GM11168 (cell line): ENCODE data around the gene CYB561.

Experiments
- in situ Hi-C: fragments of 300-500 bp; cut with MboI; formaldehyde crosslinking; loops from one replicate; pipeline ENCODE4 v1.12.0; 2022; ENCODE audit warnings: low sequenced_read_pairs; ENCODE audit not compliant: unreplicated experiment

CYB561 gene

DNA sequence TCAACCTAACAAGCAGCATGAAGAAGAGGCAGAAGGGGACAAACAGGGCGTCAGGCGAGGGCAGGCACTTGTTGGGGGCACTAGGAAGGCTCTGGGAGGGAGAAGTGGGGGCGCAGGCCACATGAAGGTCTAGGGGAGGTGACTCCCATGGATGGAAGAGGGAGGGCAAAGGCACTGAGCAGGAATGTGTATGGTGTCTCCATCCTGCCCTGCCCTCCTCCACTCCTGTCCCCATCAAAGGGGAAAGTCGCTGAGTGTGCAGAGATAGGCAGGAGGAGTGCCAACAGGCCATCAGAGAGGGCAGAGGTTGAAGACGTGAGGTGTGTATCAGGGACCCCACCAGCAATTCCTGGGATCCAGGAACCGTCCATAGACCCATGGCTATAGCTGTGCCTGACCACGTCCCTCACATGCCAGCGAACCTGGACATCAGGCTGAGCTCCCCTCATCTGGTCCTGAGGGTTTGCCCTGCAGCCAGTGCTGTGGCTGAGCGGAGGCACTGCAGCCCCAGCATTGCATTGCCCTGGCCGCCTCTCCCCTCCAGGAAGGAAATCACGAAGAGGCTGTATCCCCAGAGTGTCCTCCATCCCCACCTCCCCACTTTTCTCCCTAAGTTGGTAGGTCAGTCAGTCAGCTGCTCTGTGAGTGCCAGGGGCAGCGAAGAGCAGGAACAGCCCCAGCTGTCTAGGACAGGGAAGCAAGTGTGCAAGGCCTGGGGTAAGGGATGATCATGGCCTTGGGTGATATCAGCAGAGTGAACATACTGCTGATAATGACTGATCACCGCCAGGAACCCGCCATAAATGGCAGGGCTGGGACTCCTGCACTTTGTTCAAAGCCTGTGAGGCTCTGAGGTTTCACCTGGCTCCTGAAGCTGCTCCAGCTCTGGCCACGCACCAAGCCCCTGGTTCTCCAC is 6.2 kb upstream of the CYB561 start:
- in situ Hi-C loops: no loop called here

DNA sequence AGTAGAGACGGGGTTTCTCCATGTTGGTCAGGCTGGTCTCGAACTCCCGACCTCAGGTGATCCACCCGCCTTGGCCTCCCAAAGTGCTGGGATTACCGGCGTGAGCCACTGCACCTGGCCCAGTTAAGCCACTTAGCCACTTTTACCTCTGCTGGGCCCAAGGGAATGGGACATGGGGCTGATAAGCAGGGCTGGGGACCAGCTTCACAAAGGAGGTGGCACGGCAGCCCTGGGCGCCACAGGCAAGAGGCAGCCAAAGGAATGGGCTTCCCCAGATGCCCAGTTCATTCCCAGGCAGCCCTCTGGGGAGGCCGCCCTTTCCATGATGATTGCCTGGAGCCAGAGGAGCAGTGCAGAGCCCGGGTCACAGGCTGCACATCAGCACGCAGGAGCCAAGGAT is 5.0 kb upstream of the CYB561 start:
- in situ Hi-C loops: no loop called here

DNA sequence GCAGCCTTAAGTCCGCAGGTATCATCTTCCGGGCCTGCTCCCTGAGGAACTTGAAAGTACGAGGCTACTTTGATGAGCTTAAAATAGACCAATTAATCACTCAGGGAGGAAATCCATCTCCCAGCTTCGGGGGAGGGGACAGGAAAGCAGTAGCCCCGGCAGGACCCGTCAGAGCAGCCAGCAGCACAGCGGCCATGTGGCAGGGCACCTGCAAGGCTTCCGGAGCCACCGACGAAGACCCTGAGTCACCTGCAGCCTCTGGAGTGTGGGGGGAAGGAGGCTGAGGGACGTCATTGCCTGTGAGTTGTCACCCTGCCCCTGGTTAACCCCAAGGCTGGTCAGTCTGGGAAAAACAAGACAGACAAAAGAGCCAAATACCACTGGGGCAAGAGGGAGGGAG is 4.4 kb upstream of the CYB561 start:
- in situ Hi-C loops: no loop called here

DNA sequence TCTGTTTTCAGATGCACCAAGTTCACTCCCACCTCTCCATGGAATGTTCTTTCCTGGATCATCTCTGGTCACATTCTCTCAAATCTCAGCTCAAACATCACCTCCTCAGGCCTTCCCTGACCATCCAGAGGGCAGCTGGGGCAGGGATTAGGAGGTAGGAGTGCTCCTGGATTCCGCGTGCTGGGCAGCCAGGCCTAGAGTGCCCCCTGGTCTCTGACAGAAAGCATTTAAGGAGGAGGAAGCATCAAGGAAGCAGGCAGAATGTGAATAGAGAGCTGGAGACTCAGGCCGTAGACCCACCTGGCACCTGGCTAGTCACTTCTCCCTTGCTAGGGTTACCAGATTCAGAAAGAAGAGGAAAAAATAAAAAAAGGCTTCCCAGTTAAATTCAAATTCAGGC is 2.5 kb upstream of the CYB561 start:
- in situ Hi-C loops: no loop called here

DNA sequence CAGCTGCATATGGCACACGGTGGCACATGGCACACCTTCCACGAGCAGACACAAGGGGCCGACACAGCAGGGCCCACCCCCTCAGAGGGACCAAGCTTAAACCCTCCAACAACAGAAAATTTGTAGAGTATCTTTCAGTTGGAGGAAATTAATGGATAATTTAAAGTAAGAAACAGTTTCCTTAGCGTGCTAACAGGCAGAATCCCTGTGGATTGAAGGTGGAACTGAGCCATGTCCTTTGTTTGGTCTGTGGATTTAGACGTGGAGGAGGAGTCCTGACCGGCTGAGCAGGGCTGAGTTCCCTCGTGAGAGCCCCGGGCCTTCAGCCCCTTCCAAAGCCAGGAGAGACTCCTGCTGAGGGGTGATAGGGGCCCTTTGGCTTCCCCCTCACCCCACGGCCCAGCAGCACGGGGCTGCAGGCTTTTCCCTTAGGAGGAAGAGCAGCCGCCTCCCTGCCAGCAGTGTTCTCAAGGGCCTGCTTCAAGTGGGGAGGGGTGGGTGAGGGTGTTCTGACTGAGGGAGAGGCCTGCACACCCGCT is 1.4 kb upstream of the CYB561 start:
- in situ Hi-C loops: no loop called here

DNA sequence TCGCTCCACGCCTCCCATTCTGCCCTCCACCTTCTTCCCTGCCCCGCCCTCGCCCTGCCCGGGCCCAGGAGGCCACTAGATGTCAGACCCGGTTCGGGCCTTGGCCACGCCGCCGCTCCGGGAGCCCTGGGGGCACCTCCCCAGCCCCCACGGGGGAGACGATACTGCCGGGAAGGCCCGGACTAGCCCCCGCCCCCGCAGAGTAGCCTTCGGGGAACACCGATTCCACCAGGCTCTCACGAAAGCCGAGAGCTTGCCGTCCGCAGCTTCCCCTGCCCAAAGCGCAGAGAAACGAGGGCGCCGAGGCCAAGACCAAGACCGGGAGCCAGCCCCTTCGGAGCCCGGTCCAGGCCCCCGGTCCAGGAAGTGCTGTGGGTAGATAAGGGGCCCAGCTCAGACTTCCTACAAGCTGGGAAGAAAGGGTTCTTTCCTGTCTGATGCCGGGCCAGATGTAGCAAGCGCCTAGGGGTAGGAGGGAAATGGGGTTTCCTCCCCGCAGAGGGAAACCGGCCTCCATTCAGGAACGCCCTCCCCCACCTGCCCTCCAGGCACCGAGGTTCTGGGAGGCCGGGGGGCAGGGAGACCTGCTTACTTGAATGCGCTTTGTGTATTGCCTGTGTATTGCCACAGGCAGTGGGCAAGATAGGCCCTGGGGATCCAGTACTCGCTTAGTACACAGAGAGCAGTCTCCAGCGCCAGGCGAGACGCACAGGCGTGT is 806 bp upstream of the CYB561 start:
- in situ Hi-C loops: no loop called here

DNA sequence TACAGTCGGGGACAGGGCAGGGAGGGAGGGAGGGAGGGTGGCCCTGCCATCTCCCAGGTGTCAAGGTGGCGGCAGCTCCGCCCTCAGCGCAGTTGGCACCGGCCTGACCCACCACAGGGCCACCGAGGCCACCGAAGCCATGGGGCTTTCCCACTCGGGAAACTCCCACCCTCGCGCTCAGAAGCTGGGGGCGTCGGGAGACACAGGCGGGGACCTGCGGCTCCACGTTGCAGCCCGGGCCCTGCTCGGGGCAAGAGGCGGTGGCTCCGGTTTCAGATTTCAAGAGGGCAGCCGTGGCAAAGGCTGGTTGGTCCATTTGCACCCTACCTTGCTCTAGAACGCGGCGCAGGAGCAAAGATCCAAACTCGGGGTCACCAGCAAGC is 544 bp downstream of the CYB561 start:
- in situ Hi-C loops: no loop called here

DNA sequence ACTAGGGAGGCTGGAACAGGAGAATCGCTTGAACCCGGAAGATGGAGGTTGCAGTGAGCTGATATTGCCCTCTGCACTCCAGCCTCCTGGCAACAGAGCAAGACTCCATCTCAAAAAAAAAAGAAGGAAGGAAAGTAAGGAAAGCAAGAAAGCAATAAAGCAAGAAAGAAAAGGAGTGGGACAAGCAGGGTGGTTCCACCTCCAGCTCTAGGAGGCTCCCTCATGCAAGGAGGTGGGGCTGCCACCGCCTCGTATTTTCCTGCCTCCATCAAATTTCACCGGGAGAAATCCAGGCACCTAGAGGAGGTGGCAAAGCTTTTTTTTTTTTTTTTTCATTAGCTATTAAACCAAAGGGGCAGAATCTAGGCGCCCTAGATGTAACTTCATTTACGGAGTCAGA is 1.0 kb downstream of the CYB561 start:
- in situ Hi-C loops: no loop called here

DNA sequence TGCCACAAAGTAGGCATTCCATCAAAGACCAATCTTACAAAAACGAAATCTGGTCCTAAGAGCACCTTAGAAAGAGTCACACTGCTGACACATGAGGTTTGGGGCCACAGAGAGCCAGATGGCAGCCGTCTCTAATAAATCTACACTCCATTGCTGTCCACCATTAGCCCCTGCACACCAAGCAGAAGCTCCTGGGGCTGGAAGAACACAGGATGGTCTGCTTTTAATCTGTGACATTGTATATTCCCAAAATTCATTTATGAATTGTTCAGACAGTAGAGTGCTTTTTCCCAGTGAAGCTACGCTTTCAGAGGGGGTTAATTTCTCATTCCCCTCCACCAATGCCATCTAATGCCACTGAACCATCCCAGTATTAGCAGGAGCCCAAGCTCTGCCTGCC is 1.6 kb downstream of the CYB561 start:
- in situ Hi-C loops: no loop called here

DNA sequence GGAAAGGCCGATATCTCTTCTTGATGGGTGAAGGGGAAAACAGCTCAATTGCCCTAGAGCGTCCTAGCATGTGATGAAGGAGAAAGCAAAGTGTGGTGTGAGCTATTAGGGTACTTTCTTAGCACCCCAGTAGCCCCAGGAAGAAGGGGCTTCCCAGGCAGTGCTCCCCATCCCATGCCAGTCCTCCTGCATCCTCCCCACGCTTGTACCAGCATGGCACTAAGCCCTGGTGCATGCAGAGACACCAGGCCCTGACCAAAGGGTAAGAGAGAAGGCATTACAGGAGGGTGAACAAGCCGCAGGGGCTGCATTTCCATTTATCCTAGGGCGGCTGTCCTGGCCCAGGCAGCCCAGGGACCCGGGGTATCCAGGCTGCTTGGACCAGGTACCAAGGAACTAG is 3.1 kb downstream of the CYB561 start:
- in situ Hi-C loops: no loop called here

DNA sequence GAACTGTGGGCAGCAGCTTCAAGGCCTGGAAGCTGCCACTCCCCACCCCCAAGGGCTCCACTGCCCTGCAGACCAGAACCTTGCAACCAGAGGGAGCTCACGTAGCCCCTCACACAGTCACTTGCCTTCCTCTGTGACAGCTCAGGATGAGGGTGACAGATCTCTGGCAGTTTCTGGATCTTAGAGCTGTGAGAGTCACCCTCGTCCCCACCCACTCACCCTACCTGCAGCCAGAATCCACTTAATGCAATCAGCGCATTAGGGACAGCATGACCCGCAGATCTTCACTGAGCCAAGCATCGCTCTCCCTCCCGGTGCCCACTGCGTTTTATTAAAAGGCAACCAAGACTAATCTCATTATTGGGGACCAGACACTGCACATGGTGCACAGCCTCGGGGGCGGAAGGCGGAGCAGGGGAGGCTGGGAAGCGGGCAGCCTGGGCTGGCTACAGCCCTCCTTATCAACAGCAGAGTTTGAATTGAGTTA is 3.5 kb downstream of the CYB561 start:
- in situ Hi-C loops: no loop called here

DNA sequence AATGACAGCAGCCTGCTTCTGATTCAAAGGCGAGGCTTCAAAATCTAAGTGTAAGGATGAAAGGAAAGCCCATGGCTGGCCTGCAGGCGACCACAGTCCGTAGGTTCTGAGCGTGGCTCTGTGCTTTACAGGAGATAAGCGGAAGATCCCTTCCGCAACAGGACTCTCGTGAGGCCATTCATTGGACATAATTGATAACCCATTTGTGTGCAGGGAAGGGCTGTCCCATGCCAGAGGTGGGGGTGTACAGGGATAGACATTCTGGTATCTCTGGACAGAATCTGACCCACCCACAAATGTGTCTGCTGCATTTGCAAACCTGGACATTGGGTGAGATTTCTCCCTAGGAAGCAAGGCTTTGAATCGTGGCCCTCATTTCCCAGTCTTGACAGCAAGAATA is 4.0 kb downstream of the CYB561 start:
- in situ Hi-C loops: no loop called here

DNA sequence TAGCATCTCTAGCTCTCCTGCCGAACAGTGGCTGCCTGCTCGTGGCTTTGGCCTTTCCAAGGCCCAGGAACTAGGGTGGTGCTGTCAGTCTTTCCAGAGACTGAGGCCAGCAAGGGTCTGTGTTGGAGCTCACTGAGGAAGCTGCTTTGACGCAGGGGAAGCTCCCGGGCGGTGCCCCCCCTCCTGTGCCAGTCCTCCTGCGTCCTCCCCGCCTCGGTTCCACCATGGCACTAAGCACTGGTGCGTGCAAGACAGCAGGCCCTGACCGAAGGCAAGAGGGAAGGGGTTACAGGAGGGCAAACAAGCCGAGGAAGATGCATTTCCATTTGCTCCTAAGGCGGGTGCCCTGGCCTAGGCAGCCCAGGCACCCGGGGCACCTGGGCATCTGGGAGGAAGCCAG is 4.5 kb downstream of the CYB561 start:
- in situ Hi-C loops: no loop called here

DNA sequence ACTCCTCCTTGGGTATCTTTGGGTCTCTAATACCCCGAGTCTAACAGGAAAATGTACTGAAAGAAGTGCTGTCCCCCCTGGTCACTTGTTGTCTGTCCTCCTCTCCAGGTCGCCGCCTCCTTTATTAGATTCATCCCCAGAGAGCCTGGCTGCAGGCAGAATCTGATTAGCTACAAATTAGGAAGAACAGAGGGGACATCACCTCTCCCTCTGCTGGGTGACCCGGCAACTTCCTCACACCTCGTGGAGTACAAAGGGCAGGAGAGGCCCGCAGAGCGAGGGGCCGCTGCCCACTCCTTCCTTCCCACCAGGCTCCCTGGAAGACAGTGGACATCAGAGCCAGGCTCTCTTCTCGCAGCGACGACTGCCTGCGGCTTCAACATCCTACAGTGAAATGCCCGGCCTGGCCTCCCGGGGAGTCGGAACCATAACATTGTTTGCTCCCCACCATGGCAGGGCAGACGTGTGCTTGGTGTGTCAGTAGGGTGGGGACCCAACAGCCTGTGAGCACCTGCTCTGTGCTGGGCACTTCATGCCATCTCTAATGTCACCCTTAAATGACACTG is 5.3 kb downstream of the CYB561 start:
- in situ Hi-C loops: no loop called here

DNA sequence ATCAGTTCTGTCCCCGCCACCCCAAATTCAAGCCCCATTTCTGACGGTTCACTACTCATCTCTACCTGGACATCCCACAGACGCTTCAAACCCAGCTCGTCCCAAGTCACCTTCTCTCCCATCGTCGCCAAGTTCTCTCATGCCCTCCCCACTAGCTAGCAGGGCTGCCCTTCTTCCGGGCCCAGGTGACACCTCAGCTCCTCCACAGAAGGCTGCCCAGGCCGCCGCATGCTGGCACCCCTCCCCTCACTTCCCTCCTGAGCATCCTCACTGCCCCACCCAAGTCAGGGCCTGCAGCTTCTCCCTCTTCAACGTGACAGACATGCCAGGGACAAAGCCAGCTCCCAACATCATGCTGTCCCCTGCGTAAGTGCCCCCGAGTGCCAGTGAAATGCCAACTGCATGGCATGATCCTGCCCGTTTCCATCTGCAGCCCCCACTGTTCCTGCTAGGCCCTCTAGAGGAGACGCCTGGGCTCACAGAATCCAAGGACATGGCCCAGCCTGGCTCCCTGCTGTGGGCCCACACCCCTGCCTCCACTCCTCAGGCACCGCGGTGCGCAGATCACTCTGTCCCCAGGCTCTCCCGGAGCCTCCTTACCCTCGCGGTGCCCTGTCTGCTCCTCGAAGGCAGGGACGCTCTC is 5.9 kb downstream of the CYB561 start:
- in situ Hi-C loops: no loop called here

DNA sequence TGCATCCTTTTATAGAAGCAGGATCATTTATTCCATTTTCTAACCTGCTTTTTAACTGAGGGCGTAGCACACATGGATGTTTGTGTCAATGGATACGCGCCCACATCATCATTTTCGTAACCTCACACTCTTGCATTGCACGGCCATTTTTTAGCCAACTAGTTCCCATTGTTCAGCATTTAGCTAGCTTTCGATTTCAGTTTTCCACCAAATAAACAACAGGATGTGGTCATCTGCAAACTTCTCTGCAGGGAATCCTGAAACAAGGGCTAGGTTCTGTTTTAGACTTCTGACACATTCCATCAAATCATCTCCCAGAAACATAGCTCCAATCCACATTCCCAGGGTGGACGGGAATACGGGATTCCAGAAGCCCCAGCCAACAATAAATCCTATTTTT is 6.4 kb downstream of the CYB561 start:
- in situ Hi-C loops: no loop called here

DNA sequence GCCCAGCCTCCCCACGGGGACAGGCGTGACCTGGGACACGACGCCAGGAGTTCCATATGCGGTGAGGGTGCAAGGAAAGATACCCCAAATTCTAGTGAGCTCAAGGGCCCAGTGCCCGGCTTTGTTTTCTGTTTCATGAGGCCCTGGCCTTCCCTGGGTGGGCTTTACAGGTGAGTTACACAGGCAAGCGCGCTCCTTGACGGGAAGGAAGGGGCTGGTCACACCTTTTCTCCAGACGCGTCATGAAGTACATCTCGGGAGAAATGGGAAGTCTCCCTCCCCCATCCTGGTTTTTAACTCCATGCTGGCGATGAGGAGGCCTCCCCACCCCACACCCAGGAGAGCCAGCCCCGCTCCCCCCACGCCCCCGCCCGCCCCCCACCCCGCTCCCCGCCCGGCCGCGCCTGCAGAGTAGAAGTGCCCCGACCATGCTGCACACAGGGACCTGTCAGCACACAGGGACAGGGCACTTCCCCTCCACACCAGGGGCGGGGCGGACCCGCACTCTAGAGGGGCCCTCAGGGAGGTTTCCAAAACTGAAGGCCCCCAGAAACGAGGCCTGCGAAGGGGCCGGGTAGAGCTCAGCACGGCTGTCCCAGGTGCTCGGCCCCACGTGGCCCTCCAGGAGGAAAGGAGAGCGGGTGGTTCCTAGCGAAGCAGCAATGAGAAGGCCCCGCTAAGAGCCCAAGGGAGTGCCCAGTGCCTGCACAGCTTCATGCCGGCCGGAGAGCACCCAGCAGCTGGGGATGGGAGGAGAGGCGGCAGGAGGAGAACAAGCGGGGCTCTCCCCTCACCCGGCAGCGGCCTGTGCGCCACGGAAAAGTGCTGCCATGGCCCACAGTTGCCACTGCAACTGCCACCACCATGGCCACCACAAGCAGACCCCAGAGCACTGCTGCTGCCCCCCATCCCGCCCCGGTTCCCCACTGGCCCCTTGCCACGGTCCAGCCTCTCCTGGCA is 7.7 kb downstream of the CYB561 start:
- in situ Hi-C loops: no loop called here

DNA sequence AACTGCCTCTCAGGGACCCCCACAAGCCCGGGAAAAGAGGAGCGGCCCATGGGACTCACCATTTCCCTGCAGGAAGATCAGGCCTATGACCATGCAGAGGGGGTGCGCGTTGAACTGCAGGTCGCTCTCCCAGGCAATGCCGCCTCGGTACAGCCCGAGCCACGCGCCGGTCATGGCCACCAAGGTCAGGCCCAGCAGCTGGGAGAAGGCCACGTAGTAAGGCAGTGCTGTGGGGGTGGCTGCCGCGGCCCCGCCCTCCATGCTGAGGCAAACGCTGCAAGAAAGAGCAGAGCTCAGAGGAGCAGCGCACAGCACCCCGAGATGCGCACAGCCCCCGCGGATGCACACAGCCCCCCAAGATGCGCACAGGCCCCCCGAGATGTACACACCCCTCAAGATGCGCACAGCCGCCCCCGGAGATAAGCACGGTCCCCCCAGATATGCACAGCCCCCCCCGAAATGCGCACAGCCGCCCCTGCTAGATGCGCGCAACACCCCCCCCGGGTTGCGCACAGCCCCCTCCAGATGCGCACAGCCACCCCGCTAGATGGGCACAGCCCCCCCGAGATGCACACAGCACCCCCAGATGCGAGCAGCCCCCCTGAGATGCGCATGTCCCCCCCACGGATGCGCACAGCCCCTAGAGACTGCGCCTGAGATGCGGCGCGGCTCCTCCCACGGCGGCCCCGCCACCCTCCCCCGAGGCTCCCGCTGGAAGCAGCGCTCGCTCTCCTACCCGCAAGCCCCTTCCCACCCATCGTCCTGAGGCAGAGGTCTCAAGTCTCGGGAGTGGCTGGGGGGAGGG is 8.6 kb downstream of the CYB561 start:
- in situ Hi-C loops: no loop called here
